Embryonic facial prominence (tissue), 1 donor: Measurements from ENCODE around the gene ANKLE2.
"Not testable (repeated sequence)": the region's sequence is repeated elsewhere in the genome, so short reads cannot be mapped to it uniquely, and the experiment has no call there.

Experiments used
- DNase-seq: peaks from one replicate; pipeline ENCODE4 v3.0.0-alpha.2; 2016; ENCODE audit errors: extremely low spot score

Gene ANKLE2

GRCh38 chr12:132761032-132761920, at the start of gene ANKLE2:
TSS of gene ANKLE2 (minus strand) at chr12:132761832. CDS start at chr12:132761798, 34 bp downstream.
- no peak for DNase-seq

DNA sequence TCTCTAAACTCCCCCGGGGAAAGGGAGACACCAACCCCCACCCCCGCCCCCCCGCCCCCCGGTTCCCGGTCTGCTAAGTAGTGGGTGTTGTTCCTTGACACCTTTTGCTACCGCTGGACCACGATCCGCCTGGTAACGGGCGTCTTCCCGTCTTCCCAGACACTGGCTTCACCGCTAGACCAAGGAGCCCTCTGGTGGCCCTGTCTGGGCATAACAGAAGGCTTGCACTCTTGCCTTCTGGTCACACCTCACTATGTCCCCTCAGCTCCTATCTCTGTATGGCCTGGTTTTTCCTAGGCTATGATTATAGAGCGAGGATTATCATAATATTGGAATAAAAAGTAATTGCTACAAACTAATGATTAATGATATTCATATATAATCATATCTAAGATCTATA, 47.8 kb upstream of the ANKLE2 start:
- DNase-seq, result not testable (repeated sequence)

- DNase-seq, result no peak
Observed at GRCh38 chr12:132807295-132808092, 45.9 kb upstream of the ANKLE2 start.

DNA sequence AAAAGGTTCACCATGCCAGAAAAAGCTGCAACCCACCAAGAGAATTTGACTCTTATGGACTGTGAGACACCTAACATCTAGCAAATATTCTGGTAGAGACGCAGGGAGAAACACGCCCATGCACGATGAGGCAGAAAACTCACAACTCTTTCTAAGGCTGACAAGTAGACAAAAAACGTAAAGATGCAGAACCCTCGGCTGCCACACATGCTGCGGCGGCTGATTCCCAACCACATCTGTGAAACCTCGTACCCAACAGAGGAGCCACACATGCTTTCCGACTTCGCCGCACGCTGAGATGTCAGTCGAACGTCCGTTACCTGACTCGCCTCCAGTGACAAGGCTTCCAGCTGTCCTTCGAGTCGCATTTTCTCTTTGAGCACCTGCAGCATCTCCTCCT, 45.2 kb upstream of the ANKLE2 start:
- no peak for DNase-seq

DNA sequence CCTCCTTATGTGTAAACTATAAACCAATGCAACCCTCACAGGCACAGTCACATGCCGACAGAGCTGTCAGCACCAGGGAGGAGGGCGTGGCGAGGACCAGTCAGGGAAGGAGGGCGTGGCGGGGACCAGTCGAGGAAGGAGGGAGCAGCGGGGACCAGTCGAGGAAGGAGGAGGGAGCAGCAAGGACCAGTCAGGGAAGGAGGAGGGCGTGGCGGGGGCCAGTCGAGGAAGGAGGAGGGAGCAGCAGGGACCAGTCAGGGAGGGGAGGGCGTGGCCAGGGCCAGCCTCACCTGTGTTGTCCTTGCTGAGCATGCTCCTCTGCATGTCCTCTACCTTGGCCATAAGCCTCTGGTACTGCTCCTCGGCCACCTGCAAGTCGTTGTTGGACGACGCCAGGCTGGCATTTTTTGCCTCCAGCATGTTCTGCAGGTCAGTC, 42.8 kb upstream of the ANKLE2 start:
- no peak for DNase-seq

GRCh38 chr12:132803888-132804287, 42.3 kb upstream of the ANKLE2 start:
- no peak for DNase-seq

DNA sequence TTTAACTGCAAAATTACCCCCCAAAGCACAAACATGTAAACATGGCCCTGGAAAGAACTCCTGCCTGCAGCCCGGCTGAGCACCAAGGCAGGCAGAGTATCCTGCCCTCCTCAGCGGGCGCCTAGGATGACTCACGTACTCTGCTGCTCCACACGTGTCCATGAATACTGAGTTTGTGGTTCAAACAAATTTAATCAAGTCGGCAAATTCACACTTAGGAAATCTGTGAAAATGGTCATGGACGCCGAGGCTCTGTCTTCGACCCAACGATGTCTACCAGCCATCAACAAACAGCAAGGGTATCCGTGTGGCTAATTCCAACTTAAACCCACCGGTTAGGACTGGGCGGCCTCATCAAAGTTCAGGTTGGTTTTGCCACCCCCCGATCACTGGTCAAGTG, 41.5 kb upstream of the ANKLE2 start:
- DNase-seq, result no peak

DNA sequence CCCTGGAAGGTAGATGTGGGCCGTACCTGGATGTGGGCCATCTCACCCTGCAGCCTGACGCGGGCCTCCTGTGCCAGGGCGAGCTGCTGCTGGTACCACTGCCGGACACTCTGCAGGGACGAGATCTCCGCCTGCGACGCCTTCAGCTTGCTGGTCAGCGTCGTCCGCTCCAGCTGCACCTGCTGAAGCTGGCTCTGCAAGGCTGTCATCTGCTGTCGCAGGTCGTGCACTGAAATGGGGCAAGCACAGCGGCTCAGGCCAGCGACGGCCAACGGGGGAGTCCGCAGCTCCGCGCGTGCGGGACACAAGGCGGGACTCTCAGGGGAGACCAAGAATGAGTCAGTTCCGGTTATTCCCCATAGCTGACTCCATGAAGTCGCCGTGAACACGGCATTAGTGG, 40.1 kb upstream of the ANKLE2 start:
- DNase-seq, result no peak

DNA sequence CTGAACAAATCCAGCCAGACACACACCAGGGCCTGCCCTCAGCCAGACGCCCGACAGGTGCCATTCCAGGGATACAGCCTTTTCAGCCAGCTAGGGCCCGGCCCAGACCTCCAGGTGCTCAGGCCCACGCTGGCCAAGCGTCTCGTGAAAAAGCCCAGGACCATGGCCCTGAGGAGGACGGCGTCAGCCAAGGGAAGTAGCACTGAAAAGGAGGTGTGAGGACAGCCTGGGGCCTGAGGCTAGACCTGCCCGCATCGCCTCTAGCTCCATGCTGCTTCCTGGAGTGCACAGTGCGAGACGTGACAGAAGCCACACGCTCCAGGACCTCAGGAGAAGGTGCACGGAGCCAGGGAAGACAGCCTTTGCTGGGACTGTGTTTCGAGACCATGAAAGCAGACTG, 37.2 kb upstream of the ANKLE2 start:
- no peak for DNase-seq

DNA sequence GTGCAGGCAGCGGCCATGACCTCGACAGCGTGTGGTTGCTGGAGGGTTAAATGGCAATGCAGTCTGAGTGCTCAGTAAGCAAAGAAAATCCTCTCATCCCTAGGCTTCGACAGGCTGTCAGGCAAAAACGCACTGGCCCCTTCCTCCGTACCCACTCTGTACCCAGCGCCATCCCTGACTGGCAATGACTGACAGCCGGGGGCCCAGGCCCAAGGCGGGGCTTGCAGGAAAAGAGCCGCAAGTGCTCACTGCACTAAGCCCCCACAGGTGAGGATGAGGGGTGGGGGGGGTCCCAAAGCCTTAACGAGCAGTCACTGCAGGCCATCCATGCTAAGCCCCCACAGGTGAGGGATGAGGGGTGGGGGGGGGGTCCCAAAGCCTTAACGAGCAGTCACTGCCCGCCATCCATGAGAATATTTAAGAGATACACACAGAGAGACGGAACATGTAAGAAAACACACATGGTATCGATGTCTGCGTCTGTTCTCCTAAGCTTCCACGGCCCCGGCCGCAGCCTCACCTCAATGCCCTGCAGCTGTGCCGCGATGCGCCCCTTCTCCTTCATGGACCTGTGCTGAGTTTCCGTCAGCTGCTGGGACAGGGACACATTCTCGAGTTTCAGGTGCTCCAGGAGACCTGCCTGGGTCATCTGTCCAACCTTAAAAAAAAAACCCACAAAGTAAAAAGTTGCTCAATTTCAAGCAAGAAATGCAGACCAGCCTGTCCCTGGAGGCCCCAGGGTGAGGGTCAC, 36.4 kb upstream of the ANKLE2 start:
- DNase-seq, result no peak

DNA sequence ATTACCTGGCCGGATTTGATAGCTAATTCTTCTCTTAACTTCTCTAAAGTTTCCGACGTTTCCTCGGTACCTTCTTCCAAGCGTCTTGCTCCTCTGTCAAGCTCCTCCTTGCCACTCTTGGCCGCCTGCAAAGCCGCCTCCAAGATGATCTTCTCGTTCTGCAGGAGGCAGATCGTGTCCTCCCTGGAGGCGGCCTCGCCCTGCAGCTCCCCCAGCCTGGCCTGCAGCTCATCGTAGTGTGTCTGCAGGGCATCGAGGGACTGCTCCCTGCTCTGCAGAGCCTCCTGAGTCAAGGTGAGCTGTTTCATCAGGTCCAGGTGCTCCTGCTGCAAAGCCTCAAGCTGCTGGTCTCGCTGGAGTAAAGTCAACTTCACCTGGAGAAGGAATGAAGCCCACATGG, 34.2 kb upstream of the ANKLE2 start:
- no peak for DNase-seq

- not testable (repeated sequence) for DNase-seq
Observed at GRCh38 chr12:132791940-132792339, 30.3 kb upstream of the ANKLE2 start.

DNA sequence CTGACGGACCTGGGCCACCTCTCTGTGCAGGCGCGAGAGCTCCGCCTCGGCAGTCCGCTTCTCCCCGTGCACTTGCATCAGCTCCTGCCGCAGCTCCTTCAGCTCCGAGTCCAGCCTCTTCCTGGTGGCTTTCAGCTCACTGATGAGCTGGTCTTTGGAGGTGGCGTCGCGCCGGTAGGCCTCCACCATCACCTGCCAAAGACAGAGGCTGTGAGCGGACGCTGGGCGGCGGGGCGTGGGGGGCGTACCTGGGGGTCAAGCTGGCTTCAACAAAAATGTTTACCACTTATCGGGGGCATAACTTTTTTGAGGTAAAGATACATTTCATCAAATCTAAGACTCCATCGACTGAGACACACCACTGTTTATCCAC, 27.5 kb upstream of the ANKLE2 start:
- no peak for DNase-seq

GRCh38 chr12:132788375-132789098, 26.9 kb upstream of the ANKLE2 start:
- no peak for DNase-seq

GRCh38 chr12:132787877-132788276, 26.2 kb upstream of the ANKLE2 start:
- no peak for DNase-seq

- DNase-seq, result no peak
Observed at GRCh38 chr12:132786192-132786591, 24.6 kb upstream of the ANKLE2 start.

GRCh38 chr12:132784580-132784979, 22.9 kb upstream of the ANKLE2 start:
- DNase-seq, result no peak

DNA sequence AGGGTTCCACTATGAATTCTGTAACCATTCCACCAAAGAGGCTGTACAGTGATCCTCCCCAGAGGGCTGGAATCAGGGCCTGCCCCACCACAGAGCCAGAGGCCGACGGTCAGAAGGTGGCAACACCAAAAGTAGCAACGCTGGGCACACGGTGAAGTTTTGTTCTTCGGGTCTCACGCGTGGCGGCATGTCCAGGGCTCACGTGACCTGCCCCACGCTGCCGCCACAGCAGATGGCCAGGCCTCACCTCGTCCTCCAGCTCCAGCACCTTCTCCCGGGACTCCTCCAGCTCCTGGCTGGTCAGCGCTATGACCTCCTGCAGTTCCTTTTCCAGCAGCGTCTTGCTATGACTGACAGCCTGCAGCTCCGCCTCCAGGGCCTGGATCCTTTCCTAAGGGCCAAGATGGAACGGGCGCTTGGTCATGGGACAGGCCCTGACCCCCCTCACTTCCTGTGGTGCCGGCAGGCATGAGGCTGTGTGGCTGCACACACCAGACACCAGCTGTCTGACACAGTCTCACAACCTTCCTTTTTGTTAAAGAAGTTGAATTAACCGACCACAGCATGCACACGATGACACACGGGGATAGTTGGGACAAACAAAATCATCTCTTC, 22.4 kb upstream of the ANKLE2 start:
- no peak for DNase-seq

DNA sequence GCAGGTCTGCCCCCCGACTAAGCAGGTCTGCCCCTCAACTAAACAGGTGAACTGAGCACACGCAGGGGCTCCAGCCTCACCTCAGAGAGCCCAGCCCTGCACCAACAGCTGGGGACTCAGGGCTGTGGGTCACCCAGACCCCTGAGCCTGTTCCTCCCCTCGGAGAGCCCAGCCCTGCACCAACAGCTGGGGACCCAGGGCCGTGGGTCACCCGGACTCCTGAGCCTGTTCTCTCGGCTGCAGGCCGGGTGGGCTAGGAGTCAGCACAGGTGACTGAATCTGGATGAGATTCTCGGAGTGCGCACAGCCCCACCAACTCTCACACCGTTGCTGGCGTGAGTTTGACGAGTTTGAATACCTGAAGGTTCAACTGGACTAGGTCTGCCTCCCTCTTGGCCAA, 20.3 kb upstream of the ANKLE2 start:
- no peak for DNase-seq

DNA sequence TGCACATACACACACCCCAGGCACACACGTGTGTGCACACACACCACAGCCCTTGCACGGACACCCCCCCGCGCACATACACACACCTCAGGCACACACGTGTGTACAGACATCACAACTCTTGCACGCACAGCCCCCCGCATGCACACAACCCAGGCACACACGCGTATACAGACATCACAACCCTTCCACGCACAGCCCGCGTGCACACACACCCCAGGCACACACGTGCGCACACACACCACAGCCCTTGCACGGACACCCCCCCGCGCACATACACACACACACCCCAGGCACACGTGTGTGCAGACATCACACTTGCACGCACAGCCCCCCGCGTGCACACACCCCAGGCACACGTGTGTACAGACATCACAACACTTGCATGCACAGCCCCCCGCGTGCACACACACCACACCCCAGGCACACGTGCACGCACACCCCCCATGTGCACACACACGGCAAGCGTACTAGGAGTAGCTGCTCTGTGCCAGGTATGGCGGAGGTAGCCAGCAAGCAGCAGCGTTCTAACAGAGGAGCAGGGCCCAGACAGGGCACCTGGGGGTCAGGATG, 18.2 kb upstream of the ANKLE2 start:
- no peak for DNase-seq

- DNase-seq, result no peak
Observed at GRCh38 chr12:132777614-132778013, 16.0 kb upstream of the ANKLE2 start.
